HEK293 (cell line): ENCODE measurements around the gene EFHC1.

Experiments used
- CTCF ChIA-PET: fragments of 350-600 bp; formaldehyde crosslinking; extraction: SDS; loops from one replicate; lab custom pipeline; 2021; ENCODE audit warnings: antibody characterized with exemption; lab: Yijun Ruan, JAX
- POLR2A ChIA-PET: fragments of 300-600 bp; formaldehyde crosslinking; extraction: SDS; loops from one replicate; lab custom pipeline; 2020; ENCODE audit warnings: antibody characterized with exemption, inconsistent platforms; lab: Yijun Ruan, JAX
- H3K27ac ChIP-seq: fragments of 200-500 bp; sonication (Bioruptor generic); 2 replicates; pipeline ENCODE4 v1.5.1; 2014; ENCODE audit warnings: low read depth, low read length, control low read depth, inconsistent platforms; ENCODE audit errors: extremely low read depth
- H3K36me3 ChIP-seq, 2 experiments: fragments of 200-500 bp in 1 of 2; sonication (Bioruptor generic) in 1 of 2; 1 replicate in 1 of 2; 2 replicates in 1 of 2; pipeline ENCODE4 v1.5.1; 2014 to 2017; ENCODE audit warnings: inconsistent platforms in 2 of 2, low read length in 2 of 2; ENCODE audit not compliant: control insufficient read depth in 2 of 2, insufficient read depth in 1 of 2
- H3K4me1 ChIP-seq: fragments of 200-500 bp; sonication (Bioruptor generic); 2 replicates; pipeline ENCODE4 v1.5.1; 2014; ENCODE audit warnings: mild to moderate bottlenecking, low read length, inconsistent platforms; ENCODE audit not compliant: control insufficient read depth, insufficient read depth
- H3K4me3 ChIP-seq: 2 replicates; pipeline ENCODE4 v1.5.1; 2011; ENCODE audit warnings: low read depth, mild to moderate bottlenecking, control low read depth, low read length, moderate library complexity
- H3K9me3 ChIP-seq: fragments of 200-500 bp; sonication (Bioruptor generic); 2 replicates; pipeline ENCODE4 v1.5.1; 2014; ENCODE audit warnings: low read depth, low read length, inconsistent platforms; ENCODE audit not compliant: control insufficient read depth, insufficient read depth
- KLF10 ChIP-seq: fragments of 450-650 bp; IDR thresholded peaks from 2 replicates; pipeline ENCODE4 v1.5.1; 2018; ENCODE audit warnings: missing biosample characterization, mild to moderate bottlenecking, missing genetic modification characterization
- KLF8 ChIP-seq: fragments of 450-650 bp; formaldehyde crosslinking; IDR thresholded peaks from 2 replicates; pipeline ENCODE4 v1.5.1; 2016; ENCODE audit warnings: missing biosample characterization, missing genetic modification characterization
- SCRT1 ChIP-seq: fragments of 450-650 bp; formaldehyde crosslinking; IDR thresholded peaks from 2 replicates; pipeline ENCODE4 v1.5.1; 2016; ENCODE audit warnings: missing biosample characterization, missing genetic modification characterization, borderline replicate concordance
- ZNF157 ChIP-seq: fragments of 450-650 bp; formaldehyde crosslinking; IDR thresholded peaks from 2 replicates; pipeline ENCODE4 v1.5.1; 2016; ENCODE audit warnings: missing biosample characterization, missing genetic modification characterization
- ZNF16 ChIP-seq: fragments of 450-650 bp; formaldehyde crosslinking; IDR thresholded peaks from 2 replicates; pipeline ENCODE4 v1.5.1; 2016; ENCODE audit warnings: low read depth, missing biosample characterization, missing genetic modification characterization
- ZNF174 ChIP-seq: fragments of 450-650 bp; formaldehyde crosslinking; IDR thresholded peaks from 2 replicates; pipeline ENCODE4 v1.5.0; 2017; ENCODE audit warnings: missing biosample characterization, mild to moderate bottlenecking, missing genetic modification characterization
- ZNF214 ChIP-seq: fragments of 450-650 bp; formaldehyde crosslinking; IDR thresholded peaks from 2 replicates; pipeline ENCODE4 v1.5.1; 2017; ENCODE audit warnings: missing biosample characterization, mild to moderate bottlenecking, missing genetic modification characterization, borderline replicate concordance
- ZNF394 ChIP-seq: fragments of 450-650 bp; formaldehyde crosslinking; IDR thresholded peaks from 2 replicates; pipeline ENCODE4 v1.5.1; 2016; ENCODE audit warnings: missing biosample characterization, missing genetic modification characterization, mild to moderate bottlenecking, moderate library complexity, borderline replicate concordance
- ZNF404 ChIP-seq: fragments of 450-650 bp; formaldehyde crosslinking; IDR thresholded peaks from 2 replicates; pipeline ENCODE4 v1.5.1; 2017; ENCODE audit warnings: missing biosample characterization, missing genetic modification characterization
- ZNF510 ChIP-seq: fragments of 450-650 bp; formaldehyde crosslinking; IDR thresholded peaks from 2 replicates; pipeline ENCODE4 v1.5.1; 2018; ENCODE audit warnings: mild to moderate bottlenecking, missing genetic modification characterization, missing biosample characterization; ENCODE audit not compliant: insufficient replicate concordance
- ZNF529 ChIP-seq: fragments of 450-650 bp; formaldehyde crosslinking; IDR thresholded peaks from 2 replicates; pipeline ENCODE4 v1.5.1; 2017; ENCODE audit warnings: missing genetic modification characterization, missing biosample characterization; ENCODE audit not compliant: insufficient replicate concordance
- ZNF548 ChIP-seq: fragments of 450-650 bp; formaldehyde crosslinking; IDR thresholded peaks from 2 replicates; pipeline ENCODE4 v1.5.1; 2016; ENCODE audit warnings: missing biosample characterization, missing genetic modification characterization
- ZNF571 ChIP-seq: fragments of 450-650 bp; formaldehyde crosslinking; IDR thresholded peaks from 2 replicates; pipeline ENCODE4 v1.5.0; 2017; ENCODE audit warnings: missing biosample characterization, missing genetic modification characterization
- ZNF580 ChIP-seq: fragments of 450-650 bp; formaldehyde crosslinking; IDR thresholded peaks from 2 replicates; pipeline ENCODE4 v1.5.1; 2016; ENCODE audit warnings: missing biosample characterization, missing genetic modification characterization
- ZNF654 ChIP-seq: fragments of 450-650 bp; formaldehyde crosslinking; IDR thresholded peaks from 2 replicates; pipeline ENCODE4 v1.5.1; 2016; ENCODE audit warnings: low read depth, missing biosample characterization, missing genetic modification characterization
- ZNF658 ChIP-seq: fragments of 450-650 bp; formaldehyde crosslinking; IDR thresholded peaks from 2 replicates; pipeline ENCODE4; 2016; ENCODE audit warnings: missing biosample characterization, missing genetic modification characterization
- ZNF664 ChIP-seq: fragments of 450-650 bp; formaldehyde crosslinking; IDR thresholded peaks from 2 replicates; pipeline ENCODE4 v1.5.1; 2016; ENCODE audit warnings: missing biosample characterization, missing genetic modification characterization
- ZNF677 ChIP-seq: fragments of 450-650 bp; IDR thresholded peaks from 2 replicates; pipeline ENCODE4 v1.5.0; 2018; ENCODE audit warnings: missing biosample characterization, mild to moderate bottlenecking, missing genetic modification characterization, moderate library complexity
- ZNF747 ChIP-seq: fragments of 450-650 bp; formaldehyde crosslinking; IDR thresholded peaks from 2 replicates; pipeline ENCODE4 v1.5.1; 2016; ENCODE audit warnings: missing biosample characterization, missing genetic modification characterization
- ZNF768 ChIP-seq: fragments of 450-650 bp; formaldehyde crosslinking; IDR thresholded peaks from 2 replicates; pipeline ENCODE4 v1.5.1; 2018; ENCODE audit warnings: missing biosample characterization, mild to moderate bottlenecking, missing genetic modification characterization
- ZSCAN16 ChIP-seq: fragments of 450-650 bp; formaldehyde crosslinking; IDR thresholded peaks from 2 replicates; pipeline ENCODE4 v1.5.1; 2016; ENCODE audit warnings: missing biosample characterization, missing genetic modification characterization
- ZSCAN30 ChIP-seq: fragments of 450-650 bp; IDR thresholded peaks from 2 replicates; pipeline ENCODE4 v1.5.1; 2018; ENCODE audit warnings: missing biosample characterization, mild to moderate bottlenecking, missing genetic modification characterization, moderate library complexity
- TF ChIP-seq, protein P1 (sequence below): fragments of 450-650 bp; formaldehyde crosslinking; IDR thresholded peaks from 2 replicates; pipeline ENCODE4 v1.5.1; 2016; ENCODE audit warnings: missing biosample characterization, missing genetic modification characterization
- TF ChIP-seq, protein P2 (sequence below): fragments of 450-650 bp; formaldehyde crosslinking; IDR thresholded peaks from 2 replicates; pipeline ENCODE4 v1.5.1; 2016; ENCODE audit warnings: missing biosample characterization, missing genetic modification characterization
- TF ChIP-seq, protein P3 (sequence below): fragments of 450-650 bp; formaldehyde crosslinking; IDR thresholded peaks from 2 replicates; pipeline ENCODE4 v1.5.1; 2017; ENCODE audit warnings: missing biosample characterization, missing genetic modification characterization

Gene EFHC1

GRCh38 chr6:52454556-52454955 lies 34.4 kb downstream of the EFHC1 start:
- Histone ChIP-seq H3K4me1 (no peaks in the 10 kb centered on the region), H3K27ac (no peak overlapping the region), H3K36me3 (peaks cover 0 to 10% of the 10 kb centered on the region in 2 experiments; a peak in 1 of 3 replicates), H3K4me3 (no peak overlapping the region), H3K9me3 (no peaks in the 10 kb centered on the region)
- POLR2A ChIA-PET = interaction anchor here (0.9 kb wide), 1 partner anchor 8 kb away, joined by 4 read pairs; no protein-coding TSS in a partner anchor
- CTCF ChIA-PET = interaction anchor here (0.6 kb wide), 1 partner anchor 198 kb away, joined by 3 read pairs; no protein-coding TSS in a partner anchor
- TF ChIP-seq, protein P1, sequence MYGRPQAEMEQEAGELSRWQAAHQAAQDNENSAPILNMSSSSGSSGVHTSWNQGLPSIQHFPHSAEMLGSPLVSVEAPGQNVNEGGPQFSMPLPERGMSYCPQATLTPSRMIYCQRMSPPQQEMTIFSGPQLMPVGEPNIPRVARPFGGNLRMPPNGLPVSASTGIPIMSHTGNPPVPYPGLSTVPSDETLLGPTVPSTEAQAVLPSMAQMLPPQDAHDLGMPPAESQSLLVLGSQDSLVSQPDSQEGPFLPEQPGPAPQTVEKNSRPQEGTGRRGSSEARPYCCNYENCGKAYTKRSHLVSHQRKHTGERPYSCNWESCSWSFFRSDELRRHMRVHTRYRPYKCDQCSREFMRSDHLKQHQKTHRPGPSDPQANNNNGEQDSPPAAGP (tag by site-specific recombination) = no peak
- TF ChIP-seq ZNF404 = no peak
- no peak for TF ChIP-seq ZNF571 (tag by site-specific recombination)
- no peak for TF ChIP-seq ZNF658 (tag by site-specific recombination)
- TF ChIP-seq, protein P2, sequence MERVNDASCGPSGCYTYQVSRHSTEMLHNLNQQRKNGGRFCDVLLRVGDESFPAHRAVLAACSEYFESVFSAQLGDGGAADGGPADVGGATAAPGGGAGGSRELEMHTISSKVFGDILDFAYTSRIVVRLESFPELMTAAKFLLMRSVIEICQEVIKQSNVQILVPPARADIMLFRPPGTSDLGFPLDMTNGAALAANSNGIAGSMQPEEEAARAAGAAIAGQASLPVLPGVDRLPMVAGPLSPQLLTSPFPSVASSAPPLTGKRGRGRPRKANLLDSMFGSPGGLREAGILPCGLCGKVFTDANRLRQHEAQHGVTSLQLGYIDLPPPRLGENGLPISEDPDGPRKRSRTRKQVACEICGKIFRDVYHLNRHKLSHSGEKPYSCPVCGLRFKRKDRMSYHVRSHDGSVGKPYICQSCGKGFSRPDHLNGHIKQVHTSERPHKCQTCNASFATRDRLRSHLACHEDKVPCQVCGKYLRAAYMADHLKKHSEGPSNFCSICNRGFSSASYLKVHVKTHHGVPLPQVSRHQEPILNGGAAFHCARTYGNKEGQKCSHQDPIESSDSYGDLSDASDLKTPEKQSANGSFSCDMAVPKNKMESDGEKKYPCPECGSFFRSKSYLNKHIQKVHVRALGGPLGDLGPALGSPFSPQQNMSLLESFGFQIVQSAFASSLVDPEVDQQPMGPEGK (tag by site-specific recombination) = no peak
- TF ChIP-seq ZNF580 (tag by site-specific recombination) = no peak
- no peak for TF ChIP-seq SCRT1
- TF ChIP-seq ZNF529 (tag by site-specific recombination) = no peak
- TF ChIP-seq ZNF174 (tag by site-specific recombination) = no peak
- no peak for TF ChIP-seq ZNF664 (tag by site-specific recombination)
- TF ChIP-seq ZNF510 (tag by site-specific recombination) = no peak
- no peak for TF ChIP-seq ZNF16 (tag by site-specific recombination)
- no peak for TF ChIP-seq ZSCAN16
- TF ChIP-seq KLF8 (tag by site-specific recombination) = no peak
- no peak for TF ChIP-seq ZNF157

GRCh38 chr6:52457096-52457495 lies 37.0 kb downstream of the EFHC1 start:
- Histone ChIP-seq H3K9me3 (no peaks in the 10 kb centered on the region), H3K4me3 (no peak overlapping the region), H3K27ac (no peak overlapping the region), H3K36me3 (peaks cover 0 to 10% of the 10 kb centered on the region in 2 experiments; a peak in 1 of 3 replicates), H3K4me1 (no peaks in the 10 kb centered on the region)
- CTCF ChIA-PET = interaction anchor here (0.8 to 1.3 kb wide), 2 partner anchors 18 to 141 kb away, joined by 3 to 4 read pairs; no protein-coding TSS in a partner anchor
- POLR2A ChIA-PET = no interaction called here
- TF ChIP-seq ZNF548 (tag by site-specific recombination) = no peak
- no peak for TF ChIP-seq ZNF654 (tag by site-specific recombination)
- no peak for TF ChIP-seq ZNF157
- TF ChIP-seq ZNF394 (tag by site-specific recombination) = no peak
- TF ChIP-seq, protein P3, sequence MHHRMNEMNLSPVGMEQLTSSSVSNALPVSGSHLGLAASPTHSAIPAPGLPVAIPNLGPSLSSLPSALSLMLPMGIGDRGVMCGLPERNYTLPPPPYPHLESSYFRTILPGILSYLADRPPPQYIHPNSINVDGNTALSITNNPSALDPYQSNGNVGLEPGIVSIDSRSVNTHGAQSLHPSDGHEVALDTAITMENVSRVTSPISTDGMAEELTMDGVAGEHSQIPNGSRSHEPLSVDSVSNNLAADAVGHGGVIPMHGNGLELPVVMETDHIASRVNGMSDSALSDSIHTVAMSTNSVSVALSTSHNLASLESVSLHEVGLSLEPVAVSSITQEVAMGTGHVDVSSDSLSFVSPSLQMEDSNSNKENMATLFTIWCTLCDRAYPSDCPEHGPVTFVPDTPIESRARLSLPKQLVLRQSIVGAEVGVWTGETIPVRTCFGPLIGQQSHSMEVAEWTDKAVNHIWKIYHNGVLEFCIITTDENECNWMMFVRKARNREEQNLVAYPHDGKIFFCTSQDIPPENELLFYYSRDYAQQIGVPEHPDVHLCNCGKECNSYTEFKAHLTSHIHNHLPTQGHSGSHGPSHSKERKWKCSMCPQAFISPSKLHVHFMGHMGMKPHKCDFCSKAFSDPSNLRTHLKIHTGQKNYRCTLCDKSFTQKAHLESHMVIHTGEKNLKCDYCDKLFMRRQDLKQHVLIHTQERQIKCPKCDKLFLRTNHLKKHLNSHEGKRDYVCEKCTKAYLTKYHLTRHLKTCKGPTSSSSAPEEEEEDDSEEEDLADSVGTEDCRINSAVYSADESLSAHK = no peak
- no peak for TF ChIP-seq ZSCAN30
- TF ChIP-seq ZNF214 (tag by site-specific recombination) = no peak
- no peak for TF ChIP-seq ZNF768 (tag by site-specific recombination)
- no peak for TF ChIP-seq ZNF747 (tag by site-specific recombination)
- no peak for TF ChIP-seq ZNF677 (tag by site-specific recombination)
- no peak for TF ChIP-seq KLF10 (tag by site-specific recombination)
